Measurements from ENCODE around the gene POC1A.

DNA sequence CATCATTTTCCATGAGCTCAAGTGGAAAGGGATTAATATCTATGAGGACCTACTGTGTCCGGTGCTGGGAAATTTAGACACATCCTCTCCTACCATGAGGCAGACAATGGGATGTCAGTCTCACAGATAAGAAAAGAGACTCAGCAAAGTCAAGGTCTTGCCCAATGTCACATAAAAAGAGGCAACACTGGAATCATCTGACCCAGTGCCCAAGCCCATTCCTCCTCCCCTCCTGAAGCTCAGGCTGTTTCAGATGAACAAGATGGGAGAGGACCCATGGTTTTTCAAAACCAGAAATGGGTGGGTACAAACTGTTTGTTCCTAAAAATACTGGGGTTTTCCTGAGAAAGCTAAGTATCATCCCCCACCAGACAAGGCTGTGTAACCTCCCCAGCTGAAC, 22.2 kb downstream of the POC1A start:
- TF ChIP-seq ZNF292 (tag by site-specific recombination; IDR thresholded peaks at IDR 0.05; ENCODE audit: borderline replicate concordance, low read depth) = no peak
- TF ChIP-seq, protein P1, sequence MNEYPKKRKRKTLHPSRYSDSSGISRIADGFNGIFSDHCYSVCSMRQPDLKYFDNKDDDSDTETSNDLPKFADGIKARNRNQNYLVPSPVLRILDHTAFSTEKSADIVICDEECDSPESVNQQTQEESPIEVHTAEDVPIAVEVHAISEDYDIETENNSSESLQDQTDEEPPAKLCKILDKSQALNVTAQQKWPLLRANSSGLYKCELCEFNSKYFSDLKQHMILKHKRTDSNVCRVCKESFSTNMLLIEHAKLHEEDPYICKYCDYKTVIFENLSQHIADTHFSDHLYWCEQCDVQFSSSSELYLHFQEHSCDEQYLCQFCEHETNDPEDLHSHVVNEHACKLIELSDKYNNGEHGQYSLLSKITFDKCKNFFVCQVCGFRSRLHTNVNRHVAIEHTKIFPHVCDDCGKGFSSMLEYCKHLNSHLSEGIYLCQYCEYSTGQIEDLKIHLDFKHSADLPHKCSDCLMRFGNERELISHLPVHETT (tag by site-specific recombination; IDR thresholded peaks at IDR 0.05) = no peak
- TF ChIP-seq, protein P2, sequence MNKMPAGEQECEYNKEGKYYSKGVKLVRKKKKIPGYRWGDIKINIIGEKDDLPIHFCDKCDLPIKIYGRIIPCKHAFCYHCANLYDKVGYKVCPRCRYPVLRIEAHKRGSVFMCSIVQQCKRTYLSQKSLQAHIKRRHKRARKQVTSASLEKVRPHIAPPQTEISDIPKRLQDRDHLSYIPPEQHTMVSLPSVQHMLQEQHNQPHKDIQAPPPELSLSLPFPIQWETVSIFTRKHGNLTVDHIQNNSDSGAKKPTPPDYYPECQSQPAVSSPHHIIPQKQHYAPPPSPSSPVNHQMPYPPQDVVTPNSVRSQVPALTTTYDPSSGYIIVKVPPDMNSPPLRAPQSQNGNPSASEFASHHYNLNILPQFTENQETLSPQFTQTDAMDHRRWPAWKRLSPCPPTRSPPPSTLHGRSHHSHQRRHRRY (tag by site-specific recombination; IDR thresholded peaks at IDR 0.05) = no peak
- no peak for TF ChIP-seq ZNF223 (tag by site-specific recombination; IDR thresholded peaks at IDR 0.05)
- TF ChIP-seq, protein P3, sequence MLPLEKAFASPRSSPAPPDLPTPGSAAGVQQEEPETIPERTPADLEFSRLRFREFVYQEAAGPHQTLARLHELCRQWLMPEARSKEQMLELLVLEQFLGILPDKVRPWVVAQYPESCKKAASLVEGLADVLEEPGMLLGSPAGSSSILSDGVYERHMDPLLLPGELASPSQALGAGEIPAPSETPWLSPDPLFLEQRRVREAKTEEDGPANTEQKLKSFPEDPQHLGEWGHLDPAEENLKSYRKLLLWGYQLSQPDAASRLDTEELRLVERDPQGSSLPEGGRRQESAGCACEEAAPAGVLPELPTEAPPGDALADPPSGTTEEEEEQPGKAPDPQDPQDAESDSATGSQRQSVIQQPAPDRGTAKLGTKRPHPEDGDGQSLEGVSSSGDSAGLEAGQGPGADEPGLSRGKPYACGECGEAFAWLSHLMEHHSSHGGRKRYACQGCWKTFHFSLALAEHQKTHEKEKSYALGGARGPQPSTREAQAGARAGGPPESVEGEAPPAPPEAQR (tag by site-specific recombination; IDR thresholded peaks at IDR 0.05) = no peak
- TF ChIP-seq, protein P4, sequence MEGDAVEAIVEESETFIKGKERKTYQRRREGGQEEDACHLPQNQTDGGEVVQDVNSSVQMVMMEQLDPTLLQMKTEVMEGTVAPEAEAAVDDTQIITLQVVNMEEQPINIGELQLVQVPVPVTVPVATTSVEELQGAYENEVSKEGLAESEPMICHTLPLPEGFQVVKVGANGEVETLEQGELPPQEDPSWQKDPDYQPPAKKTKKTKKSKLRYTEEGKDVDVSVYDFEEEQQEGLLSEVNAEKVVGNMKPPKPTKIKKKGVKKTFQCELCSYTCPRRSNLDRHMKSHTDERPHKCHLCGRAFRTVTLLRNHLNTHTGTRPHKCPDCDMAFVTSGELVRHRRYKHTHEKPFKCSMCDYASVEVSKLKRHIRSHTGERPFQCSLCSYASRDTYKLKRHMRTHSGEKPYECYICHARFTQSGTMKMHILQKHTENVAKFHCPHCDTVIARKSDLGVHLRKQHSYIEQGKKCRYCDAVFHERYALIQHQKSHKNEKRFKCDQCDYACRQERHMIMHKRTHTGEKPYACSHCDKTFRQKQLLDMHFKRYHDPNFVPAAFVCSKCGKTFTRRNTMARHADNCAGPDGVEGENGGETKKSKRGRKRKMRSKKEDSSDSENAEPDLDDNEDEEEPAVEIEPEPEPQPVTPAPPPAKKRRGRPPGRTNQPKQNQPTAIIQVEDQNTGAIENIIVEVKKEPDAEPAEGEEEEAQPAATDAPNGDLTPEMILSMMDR (tag by site-specific recombination; IDR thresholded peaks at IDR 0.05) = no peak
- no peak for TF ChIP-seq ZNF658 (tag by site-specific recombination; IDR thresholded peaks at IDR 0.05)
- TF ChIP-seq ZNF624 (tag by site-specific recombination; IDR thresholded peaks at IDR 0.05) = no peak

All from HEK293 (cell line).